ENCODE data around the gene ADD1.

GRCh38 chr4:2800691-2801596 lies 42.7 kb upstream of the ADD1 start:
- TF ChIP-seq CTCF (IDR thresholded peaks at IDR 0.05) (no peak), EZH2 (IDR thresholded peaks at IDR 0.05; ENCODE audit: borderline replicate concordance, insufficient read depth, low read depth, low read length, poor library complexity, severe bottlenecking) (no peak)
